GM18502 (cell line): ENCODE results near the gene ADCYAP1R1.

Experiments used
- ATAC-seq: cut with Tn5 transposase; IDR thresholded peaks from one replicate; pipeline ENCODE4 v1.9.1; 2021; ENCODE audit warnings: mild to moderate bottlenecking; ENCODE audit not compliant: unreplicated experiment, poor library complexity

Gene ADCYAP1R1

GRCh38 chr7:31102151-31102972, 50.3 kb downstream of the ADCYAP1R1 start:
- no peak for ATAC-seq

- no peak for ATAC-seq
These were observed 51.1 kb downstream of the ADCYAP1R1 start for GRCh38 chr7:31102973-31103850.

- no peak for ATAC-seq
These were observed 52.5 kb downstream of the ADCYAP1R1 start for GRCh38 chr7:31104361-31105255.

GRCh38 chr7:31105256-31105950, 53.3 kb downstream of the ADCYAP1R1 start:
- ATAC-seq, result no peak

DNA sequence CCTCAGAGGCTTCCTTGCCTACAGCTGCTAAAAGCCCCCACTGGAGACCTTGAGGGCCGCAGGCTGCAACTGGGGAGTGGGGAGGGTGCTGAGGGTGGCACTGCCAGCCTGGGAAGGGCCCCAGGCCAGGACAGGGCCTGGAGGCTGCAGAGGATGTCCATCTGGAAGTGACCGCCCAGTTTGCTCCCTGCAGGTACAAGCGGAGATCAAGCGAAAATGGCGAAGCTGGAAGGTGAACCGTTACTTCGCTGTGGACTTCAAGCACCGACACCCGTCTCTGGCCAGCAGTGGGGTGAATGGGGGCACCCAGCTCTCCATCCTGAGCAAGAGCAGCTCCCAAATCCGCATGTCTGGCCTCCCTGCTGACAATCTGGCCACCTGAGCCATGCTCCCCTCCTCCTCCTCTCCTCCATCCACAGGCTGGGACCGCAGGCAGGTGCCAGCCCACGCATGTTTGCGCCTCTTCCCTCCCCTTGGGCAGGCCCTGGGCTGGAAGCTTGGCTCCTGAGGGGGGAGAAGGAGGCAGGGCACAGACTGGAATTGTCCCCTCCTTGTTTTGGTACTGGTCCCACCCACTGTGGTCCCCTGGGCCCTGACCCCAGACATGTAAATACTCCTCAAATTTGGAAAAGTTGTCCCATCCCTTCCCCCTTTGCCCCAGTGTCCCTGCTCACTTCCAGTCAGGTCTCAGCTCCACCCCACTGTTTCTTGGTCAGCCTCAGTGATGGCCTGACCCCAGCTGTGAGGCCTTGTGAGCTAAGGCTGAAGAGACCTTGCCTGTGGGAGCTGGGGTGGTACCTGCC, 54.4 kb downstream of the ADCYAP1R1 start:
- ATAC-seq, result no peak

- ATAC-seq, result no peak
These were observed 55.3 kb downstream of the ADCYAP1R1 start for GRCh38 chr7:31107106-31108090.

GRCh38 chr7:31108097-31108657, 56.1 kb downstream of the ADCYAP1R1 start:
- ATAC-seq, result no peak

- ATAC-seq, result no peak
These were observed 57.6 kb downstream of the ADCYAP1R1 start for GRCh38 chr7:31109751-31110150.

DNA sequence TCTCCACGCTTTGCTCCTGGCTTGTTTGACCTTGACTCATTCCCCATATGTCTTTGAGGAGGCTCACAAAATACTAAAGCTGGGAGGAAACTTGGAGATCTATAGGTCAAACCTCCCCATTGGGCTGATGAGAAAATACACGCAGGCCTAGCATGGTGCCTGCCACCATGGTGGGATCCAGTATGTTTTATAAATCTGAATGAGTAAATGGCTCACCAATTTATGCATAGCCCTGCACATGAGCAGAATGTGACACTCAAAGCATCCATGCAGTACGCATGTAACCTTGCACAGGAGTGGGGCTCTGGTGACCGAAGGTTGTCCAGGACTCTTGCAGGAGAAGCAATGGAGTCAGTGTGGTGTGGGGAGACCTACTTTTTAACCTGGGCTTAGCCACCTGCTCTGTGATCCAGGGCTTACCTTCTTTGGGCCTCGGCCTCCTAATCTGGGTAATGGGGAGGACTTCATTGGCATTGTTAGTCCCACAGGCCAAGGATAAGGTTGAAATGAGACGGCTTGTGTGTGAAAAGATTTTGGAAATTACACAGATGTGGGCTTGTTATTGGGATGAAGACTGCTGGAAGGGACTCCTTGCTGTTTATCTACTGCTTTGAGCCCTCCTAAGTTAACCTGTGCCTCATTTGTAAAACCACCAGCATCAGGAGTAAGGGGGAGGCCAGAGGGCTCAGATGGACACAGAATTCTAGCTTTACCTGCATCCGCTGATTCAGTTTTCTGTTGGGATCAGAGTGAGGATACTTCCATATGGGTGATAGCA, 58.4 kb downstream of the ADCYAP1R1 start:
- ATAC-seq, result no peak

DNA sequence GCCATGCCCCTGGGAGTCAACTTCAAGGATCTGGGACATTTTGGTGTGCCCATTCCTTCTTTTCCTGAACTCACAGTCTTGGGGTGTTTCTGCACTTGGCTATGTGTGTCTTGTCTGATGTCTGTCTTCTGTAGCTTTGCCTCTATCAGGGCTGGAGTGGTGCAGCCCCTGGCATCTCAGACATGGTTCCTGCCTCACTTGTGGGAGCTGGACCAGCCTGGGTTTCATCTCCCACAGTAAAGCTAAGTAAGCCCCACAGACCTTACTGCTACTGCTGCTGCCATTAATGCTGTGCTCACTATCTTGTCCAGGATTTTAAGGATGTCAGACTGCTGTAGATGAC, 59.0 kb downstream of the ADCYAP1R1 start:
- no peak for ATAC-seq

GRCh38 chr7:31113660-31114059, 61.6 kb downstream of the ADCYAP1R1 start:
- no peak for ATAC-seq

- no peak for ATAC-seq
These were observed 62.7 kb downstream of the ADCYAP1R1 start for GRCh38 chr7:31114593-31115343.

DNA sequence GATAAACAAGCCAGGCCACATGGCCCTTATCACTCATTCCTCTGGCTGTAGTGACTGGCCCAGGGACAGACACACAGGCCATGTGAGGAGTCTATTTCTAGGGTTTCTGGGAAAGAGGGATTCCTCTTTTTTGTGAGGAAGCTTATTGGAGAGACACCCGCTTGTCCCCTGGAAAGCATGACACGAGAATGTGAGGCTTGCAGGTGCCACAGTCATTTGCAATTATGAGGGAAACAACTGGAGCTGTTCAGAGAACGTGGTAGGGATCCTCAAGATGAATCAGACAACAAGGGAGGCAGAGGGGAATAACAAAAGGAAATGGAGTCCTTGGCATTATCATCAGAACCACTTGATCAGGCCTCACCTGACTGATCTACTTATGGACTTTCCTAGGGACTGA, 64.5 kb downstream of the ADCYAP1R1 start:
- ATAC-seq, result no peak

DNA sequence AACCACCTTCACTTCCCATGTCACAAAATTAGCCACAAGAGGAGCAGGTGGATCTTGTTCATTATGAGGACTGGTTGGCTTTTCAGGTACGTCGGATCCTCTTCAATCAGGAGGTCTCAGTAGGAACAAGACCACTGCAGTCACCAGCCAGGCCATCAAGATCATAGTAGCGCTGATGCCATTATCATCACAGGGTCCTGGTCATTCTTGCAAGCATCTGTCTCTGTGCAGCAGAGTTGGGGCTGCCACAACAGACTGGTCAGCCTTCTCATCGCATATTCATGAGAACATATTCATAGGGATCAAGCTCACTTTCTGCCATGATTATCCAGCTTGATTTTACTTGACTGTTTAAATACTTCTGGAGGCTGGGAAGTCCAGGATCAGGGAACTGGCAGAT, 67.1 kb downstream of the ADCYAP1R1 start:
- ATAC-seq, result no peak

- no peak for ATAC-seq
These were observed 68.8 kb downstream of the ADCYAP1R1 start for GRCh38 chr7:31120800-31121513.

DNA sequence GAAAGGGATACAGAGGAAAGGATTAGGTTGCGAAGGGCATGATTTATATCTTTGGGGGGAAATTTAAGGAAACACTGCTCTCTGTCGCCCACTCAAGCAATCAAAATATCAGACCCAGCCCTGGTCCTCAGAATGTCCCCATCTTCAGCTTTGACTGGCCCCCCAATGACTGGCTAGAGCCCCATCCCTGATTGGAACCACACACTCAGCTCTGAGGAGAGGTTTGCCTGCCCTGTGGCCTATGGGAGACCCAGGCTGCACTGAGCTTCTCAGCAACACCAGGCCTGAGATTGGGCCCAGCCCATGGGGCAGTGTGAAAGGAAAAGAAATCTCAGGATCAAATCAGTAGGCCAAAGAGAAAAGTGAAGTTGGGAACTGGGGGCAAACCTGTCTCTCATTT, 69.5 kb downstream of the ADCYAP1R1 start:
- ATAC-seq, result no peak
